SK-N-SH (cell line): ENCODE measurements around the gene KSR2.
"Not testable (repeated sequence)": the region's sequence is repeated elsewhere in the genome, so short reads cannot be mapped to it uniquely, and the experiment has no call there.

ENCODE experiments used
- CTCF ChIP-seq: fragments of 200-600 bp; sonication (generic); IDR thresholded peaks from 2 replicates; pipeline ENCODE4 v1.6.1; 2017; ENCODE audit warnings: antibody characterized with exemption, mild to moderate bottlenecking, moderate library complexity
- GATA2 ChIP-seq: sonication (generic); formaldehyde crosslinking; IDR thresholded peaks from 2 replicates; pipeline ENCODE4 v1.5.0; 2020; ENCODE audit warnings: mild to moderate bottlenecking, missing genetic modification reagents
- POLR2AphosphoS5 ChIP-seq: IDR thresholded peaks from 2 replicates; pipeline ENCODE4 v1.6.1; 2012; ENCODE audit warnings: low read depth, low read length
- RFX5 ChIP-seq: IDR thresholded peaks from 2 replicates; pipeline ENCODE4 v1.6.1; 2012; ENCODE audit warnings: mild to moderate bottlenecking, improper control_type of control experiment, low read length
- RXRA ChIP-seq: IDR thresholded peaks from 2 replicates; pipeline ENCODE4 v1.4.0; 2012; ENCODE audit warnings: low read depth, mild to moderate bottlenecking, borderline replicate concordance
- ZBTB33 ChIP-seq: IDR thresholded peaks from 2 replicates; pipeline ENCODE4 v1.4.0; 2012; ENCODE audit warnings: low read depth, borderline replicate concordance

GRCh38 chr12:117891265-117891664 lies 77.5 kb downstream of the KSR2 start:
- not testable (repeated sequence) for TF ChIP-seq POLR2AphosphoS5; CTCF; ZBTB33; GATA2 (CRISPR knock-in tag); RXRA; RFX5
